T-helper 1 cell (primary cell): Measurements from ENCODE around the gene MOB3B.

Experiments
- DNase-seq, 5 donors: peaks; one replicate each; pipeline ENCODE4 v3.0.0-alpha.2; 2012 to 2020

The MOB3B gene

GRCh38 chr9:27414220-27414761, 115.3 kb downstream of the MOB3B start:
- no peak for DNase-seq

GRCh38 chr9:27413511-27414219, 115.9 kb downstream of the MOB3B start:
- DNase-seq, result no peak

DNA sequence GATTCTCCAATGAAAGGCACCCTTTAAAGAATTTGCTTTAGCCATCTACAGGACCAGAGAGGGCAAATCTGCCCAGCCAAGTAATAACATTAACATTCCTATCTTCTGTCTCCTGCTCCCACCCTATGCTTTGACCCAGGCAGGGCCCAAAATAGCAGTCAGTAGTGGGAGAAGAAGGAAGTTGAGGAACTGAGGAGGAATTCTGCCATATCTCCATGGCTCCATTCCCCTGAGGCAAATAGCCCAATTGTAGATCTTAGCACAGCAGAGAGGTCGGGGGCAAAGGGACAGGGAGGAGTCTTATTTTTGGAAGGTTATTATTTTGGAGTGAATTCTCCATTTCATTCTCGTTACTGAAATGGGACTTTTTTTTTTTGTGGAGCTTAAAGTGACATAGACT, 116.7 kb downstream of the MOB3B start:
- DNase-seq, result no peak

GRCh38 chr9:27412081-27412480, 117.5 kb downstream of the MOB3B start:
- DNase-seq, result no peak

DNA sequence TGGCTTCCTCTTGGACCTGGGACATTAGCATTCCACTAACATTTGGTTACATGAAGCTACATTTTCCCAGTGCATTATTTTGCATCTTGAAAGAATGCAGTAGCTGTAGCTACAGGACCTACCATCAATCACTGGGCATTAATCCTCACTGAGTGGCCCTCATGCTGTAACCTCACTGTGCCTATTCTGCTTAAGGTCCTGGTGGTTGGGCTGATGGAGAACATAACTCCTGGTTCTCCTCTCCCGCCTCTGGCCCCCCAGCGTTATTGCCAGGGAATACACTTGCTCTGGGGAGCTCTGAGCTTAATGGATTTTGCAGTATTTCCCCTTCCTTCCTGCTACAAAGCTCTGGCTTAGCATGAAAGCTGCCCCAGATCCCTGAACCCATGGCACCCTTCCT, 121.1 kb downstream of the MOB3B start:
- no peak for DNase-seq

- no peak for DNase-seq
These were observed 121.6 kb downstream of the MOB3B start for GRCh38 chr9:27408001-27408400.

- DNase-seq, result no peak
These were observed 122.1 kb downstream of the MOB3B start for GRCh38 chr9:27407491-27407890.

GRCh38 chr9:27404661-27405060, 125.0 kb downstream of the MOB3B start:
- no peak for DNase-seq

DNA sequence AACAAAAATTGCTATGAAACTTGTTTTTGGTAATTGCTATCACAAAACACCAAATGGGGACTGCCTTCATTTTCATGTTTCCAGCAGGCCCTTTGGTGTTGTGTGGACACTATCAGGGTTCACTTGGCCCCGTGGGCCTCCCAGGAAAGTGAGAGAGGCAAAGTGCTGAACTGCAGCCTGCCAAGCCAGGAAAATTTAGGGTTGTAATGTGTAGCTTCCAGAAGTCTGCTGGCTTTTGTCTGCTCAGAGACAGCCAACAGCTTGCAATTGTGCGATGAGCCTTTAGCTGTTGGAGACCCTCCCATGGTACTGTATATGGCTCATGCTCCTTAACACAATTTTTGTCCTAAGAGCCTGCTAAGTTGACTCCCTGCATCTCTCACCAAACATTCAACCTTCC, 127.0 kb downstream of the MOB3B start:
- DNase-seq, result no peak

DNA sequence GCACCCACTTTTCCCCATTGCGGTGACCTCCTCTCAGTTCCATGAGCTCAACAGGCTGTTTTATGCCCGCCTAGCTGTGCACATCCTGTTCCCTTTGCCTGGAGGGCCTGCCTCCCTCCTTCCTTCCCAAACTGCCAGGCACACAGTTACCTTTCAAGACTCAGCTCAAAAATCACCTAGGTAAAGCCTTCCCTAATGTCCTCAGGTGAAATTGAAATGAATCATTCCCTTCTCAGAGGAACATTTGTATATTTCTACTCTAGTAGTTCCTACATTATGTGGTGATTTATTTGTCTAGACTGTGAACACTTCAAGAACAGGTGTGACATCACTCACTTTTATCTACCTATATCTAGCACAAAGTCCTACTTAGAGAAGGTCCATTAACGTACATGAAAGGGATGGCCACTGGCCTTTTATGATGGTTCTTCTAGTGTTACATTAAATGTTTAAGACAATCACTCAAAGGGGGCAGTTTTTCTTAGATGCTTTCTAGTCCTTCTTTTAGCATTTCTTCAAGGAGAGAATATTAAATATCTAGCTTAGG, 129.2 kb downstream of the MOB3B start:
- no peak for DNase-seq

DNA sequence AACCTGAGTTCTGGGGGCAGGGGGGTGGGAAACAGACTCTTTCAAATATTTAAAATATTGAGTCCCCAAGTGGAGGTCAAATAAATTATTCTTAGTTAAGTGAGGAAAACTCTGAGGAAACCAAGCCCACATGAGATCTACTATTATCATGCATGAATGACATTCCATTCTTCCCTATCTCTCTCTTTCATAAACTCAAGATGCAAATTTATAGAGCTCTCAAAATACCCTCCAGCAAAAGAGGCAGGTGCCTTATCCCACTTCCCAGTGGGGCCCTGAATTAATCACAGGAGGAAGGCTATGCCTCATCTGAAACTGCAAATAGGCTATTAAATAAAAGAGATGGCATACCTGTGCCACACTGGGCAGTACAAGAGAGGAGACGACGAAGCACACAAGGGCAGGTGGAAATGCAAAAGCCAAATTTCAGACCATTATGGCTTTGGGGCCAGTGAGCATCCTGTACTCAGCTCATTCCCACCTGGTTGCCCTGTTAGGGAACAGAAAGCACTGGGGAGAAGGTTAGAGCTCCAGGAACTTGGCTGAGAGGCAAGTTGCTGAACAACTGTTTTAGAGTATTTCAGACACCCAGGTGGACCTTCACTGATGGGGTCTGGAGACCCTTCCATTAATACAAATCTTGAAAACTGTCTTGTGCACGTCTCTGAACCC, 130.5 kb downstream of the MOB3B start:
- DNase-seq, result no peak

GRCh38 chr9:27396495-27396894, 133.1 kb downstream of the MOB3B start:
- no peak for DNase-seq

- no peak for DNase-seq
These were observed 134.1 kb downstream of the MOB3B start for GRCh38 chr9:27395484-27395921.

DNA sequence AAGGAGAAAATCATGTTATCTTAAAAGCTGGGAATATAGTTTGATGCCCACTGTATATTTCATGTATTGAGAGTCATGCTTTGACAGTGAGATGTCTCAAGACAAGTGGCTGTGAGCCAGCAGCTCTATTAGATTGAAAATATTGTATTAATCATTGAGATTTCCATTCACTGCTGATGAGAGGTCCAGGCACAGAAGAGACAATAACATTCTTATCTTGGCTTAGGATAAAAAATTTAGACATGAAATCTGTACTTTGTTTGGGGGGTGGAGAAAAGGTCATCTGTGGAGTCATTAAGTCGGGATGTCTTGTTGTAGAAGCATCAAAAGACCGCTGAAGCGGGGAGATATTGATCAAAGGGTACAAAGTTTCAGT, 134.8 kb downstream of the MOB3B start:
- DNase-seq, result no peak

GRCh38 chr9:27394154-27394825, 135.3 kb downstream of the MOB3B start:
- no peak for DNase-seq

GRCh38 chr9:27393054-27393846, 136.4 kb downstream of the MOB3B start:
- DNase-seq, result no peak

- DNase-seq, result no peak
These were observed 137.2 kb downstream of the MOB3B start for GRCh38 chr9:27392451-27392850.

DNA sequence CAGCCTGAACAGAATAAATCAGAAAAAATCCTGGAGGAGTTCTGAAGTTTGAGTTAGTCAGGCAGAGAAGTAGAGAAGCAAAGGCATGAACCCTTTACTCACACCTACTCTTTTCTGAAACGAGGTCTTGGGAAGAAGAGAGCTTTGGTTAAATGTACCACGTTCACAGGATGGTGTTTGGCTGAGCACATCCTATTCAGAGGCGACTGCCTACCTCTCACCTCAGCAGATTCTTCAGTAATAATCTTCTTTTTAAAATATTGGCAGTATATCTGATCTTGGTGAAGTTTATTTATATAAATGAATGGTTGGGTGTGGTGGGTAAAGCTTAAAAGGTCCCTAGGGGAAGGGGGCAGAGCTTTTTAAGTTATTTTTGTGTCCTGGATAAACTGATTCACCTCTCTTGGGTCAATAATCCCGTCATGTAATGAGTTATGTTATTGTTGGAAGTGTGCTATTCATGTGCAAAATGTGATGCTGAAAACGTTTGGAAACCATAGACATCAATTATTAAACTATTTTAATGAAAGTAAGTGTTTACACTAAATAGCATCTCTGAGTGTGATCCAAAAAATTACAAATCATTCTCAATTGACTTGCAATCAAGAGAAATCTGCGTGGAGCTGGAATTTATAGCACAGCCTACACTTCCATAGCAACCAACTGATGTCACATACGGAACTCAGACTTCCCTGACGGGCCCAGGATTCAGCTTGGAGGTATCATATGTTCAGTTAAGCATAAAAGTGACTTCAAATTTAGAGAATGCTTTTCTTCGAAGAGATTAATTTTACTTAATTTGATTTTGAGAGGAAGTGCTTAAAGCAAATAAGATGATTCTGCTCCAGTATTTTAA, 138.3 kb downstream of the MOB3B start:
- DNase-seq, result no peak

DNA sequence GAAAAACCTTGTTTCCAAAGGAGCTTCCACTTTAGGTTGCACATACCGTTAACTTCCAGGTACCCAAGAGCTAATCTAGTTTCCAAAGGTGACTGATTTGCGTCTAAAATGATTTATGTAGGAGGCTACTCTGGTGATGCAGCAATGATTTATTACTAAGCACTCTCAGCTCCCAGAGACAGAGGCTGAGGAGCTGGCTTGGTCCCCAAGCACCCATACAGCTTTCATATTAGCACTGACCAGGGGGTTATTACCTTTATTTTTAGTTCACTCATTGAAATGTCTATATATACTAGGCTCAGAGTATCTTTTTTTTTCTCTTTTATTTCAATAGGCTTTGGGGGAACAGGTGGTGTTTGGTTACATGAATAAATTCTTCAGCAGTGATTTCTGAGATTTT, 141.5 kb downstream of the MOB3B start:
- no peak for DNase-seq

DNA sequence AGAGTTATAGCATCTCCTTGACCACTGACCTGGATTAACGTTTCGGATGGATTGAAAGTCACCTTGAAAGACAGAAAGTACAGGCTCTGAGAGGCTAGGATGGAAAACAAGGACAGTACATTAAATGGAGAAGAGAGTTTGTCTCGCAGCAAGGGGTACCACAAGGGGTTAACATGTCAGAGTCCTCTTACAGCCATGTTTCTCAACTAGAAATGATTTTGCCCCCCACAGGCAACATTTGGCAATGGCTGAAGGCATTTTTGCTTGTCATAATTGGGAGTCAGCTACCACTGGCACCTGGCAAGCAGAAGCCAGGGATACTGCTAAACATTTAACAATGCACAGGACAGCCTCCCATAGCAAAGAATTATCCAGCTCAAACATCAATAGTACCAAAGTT, 141.9 kb downstream of the MOB3B start:
- DNase-seq, result no peak

DNA sequence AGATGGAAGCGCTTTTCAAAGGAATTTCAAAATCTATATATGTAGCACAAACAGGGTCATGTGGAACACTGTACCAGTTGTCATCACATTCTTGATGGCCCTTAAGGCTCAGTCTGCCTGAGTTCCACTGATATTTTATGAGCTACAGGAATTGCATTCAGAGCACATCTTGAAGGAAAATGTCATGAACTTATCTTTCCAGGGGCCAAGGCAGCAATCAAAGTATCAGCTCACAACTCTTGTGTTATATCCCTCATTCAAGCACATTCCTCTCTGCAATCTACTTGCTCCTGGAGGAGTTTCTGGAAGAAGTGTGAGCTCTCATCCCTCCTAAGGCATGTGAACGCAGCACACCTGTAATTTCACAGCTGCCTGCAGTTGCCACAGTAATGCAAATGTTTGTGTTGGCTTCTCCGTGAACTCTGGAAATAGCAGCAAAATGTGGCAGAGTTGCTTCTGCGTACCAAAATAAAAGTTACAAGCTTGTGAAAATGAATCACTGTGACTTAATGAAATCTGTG, 143.0 kb downstream of the MOB3B start:
- DNase-seq, result no peak
